AG09309 (cell line): ENCODE measurements around the gene JARID2.

Experiments
- DNase-seq: peaks from one replicate; pipeline ENCODE4 v3.0.0-alpha.2; 2010; ENCODE audit warnings: low read depth
- H3K4me3 ChIP-seq: 2 replicates; pipeline ENCODE4 v1.5.1; 2011; ENCODE audit warnings: mild to moderate bottlenecking, low read depth, low read length, moderate library complexity; ENCODE audit not compliant: control insufficient read depth
- TF ChIP-seq, protein P1 (sequence below): IDR thresholded peaks from 2 replicates; pipeline ENCODE4 v1.5.1; 2011; ENCODE audit warnings: mild to moderate bottlenecking, low read depth, low read length, inconsistent platforms; ENCODE audit not compliant: insufficient read depth, control insufficient read depth; ENCODE audit errors: missing control alignments

The JARID2 gene

DNA sequence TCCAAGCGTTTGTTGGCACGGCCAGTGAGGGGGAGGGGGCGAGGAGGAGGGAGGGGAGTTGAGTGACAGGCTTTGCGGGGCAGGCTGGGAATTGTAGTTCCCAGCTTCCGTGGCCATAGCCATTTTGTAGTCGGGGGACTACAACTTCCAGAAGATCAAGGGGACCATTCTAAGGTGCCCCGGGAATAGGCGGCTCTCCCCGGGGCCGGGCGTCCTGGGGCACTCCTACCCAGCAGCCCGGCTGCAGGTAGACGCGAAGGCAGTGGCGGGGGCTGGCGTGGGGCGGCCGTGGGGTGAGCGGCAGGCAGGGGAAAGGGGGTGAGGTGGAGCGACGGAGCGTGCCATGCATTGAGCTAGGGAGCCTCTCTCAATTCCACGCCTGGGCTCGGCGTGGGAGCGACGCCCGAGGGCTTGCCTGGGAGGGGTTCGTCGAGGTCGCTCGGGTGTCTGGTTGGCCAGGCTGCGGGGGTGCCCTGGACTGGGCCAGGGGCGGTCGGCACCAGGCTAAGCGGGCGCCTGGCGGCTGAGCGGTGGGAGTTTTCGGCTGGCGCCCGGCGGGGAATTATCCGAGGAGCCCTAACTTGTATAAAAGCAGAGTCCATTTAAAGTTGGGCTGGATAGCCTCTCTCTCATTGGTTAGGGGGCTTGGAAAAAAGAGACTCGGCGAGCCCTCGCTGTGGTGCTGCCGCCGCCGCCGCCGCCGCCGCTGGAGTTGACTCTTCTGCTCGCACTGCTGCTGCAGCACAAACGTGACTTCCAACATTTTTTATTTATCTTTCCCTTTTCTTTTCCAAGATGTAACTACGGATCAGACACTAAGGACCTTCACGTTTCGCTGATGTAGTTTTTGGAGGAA lies at the start of gene JARID2:
Gene JARID2, plus strand, starts transcription at position 709 of the 856 bp plus-strand sequence. CDS start 471 bp downstream, outside the sequence.
- TF ChIP-seq, protein P1, sequence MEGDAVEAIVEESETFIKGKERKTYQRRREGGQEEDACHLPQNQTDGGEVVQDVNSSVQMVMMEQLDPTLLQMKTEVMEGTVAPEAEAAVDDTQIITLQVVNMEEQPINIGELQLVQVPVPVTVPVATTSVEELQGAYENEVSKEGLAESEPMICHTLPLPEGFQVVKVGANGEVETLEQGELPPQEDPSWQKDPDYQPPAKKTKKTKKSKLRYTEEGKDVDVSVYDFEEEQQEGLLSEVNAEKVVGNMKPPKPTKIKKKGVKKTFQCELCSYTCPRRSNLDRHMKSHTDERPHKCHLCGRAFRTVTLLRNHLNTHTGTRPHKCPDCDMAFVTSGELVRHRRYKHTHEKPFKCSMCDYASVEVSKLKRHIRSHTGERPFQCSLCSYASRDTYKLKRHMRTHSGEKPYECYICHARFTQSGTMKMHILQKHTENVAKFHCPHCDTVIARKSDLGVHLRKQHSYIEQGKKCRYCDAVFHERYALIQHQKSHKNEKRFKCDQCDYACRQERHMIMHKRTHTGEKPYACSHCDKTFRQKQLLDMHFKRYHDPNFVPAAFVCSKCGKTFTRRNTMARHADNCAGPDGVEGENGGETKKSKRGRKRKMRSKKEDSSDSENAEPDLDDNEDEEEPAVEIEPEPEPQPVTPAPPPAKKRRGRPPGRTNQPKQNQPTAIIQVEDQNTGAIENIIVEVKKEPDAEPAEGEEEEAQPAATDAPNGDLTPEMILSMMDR = no peak
- DNase-seq = peak; percentile 95
- peak within 1 kb of the TSS; percentile 97 for H3K4me3 ChIP-seq

- TF ChIP-seq, protein P1 = no peak
- no peak for DNase-seq
- H3K4me3 ChIP-seq = no peak overlapping the region
These were observed 45.8 kb upstream of the JARID2 start for GRCh38 chr6:15200087-15200486.

GRCh38 chr6:15205321-15205720 lies 40.5 kb upstream of the JARID2 start:
- TF ChIP-seq, protein P1 = no peak
- no peak overlapping the region for H3K4me3 ChIP-seq
- DNase-seq = no peak

GRCh38 chr6:15206887-15207286 lies 39.0 kb upstream of the JARID2 start:
- H3K4me3 ChIP-seq = no peak overlapping the region
- DNase-seq = no peak
- TF ChIP-seq, protein P1 = no peak

GRCh38 chr6:15207923-15208322 lies 37.9 kb upstream of the JARID2 start:
- DNase-seq = no peak
- TF ChIP-seq, protein P1 = no peak
- no peak overlapping the region for H3K4me3 ChIP-seq

- TF ChIP-seq, protein P1 = no peak
- DNase-seq = no peak
- no peak overlapping the region for H3K4me3 ChIP-seq
These were observed 31.9 kb upstream of the JARID2 start for GRCh38 chr6:15213838-15214400.
